H1 (cell line): ENCODE data around the gene COQ5. TPM values are rescaled to one million over a fixed set of nuclear protein-coding genes. Genes with fewer than 3 reads are reported as not detected.

Source experiments
- CTCF ChIA-PET: fragments of 300-600 bp; sonication (Branson Sonifier 250); formaldehyde crosslinking; loops from one replicate; lab custom pipeline; 2021; ENCODE audit not compliant: partially characterized antibody; lab: Charles Lee
- POLR2A ChIA-PET: fragments of 300-600 bp; sonication (Branson Sonifier 250); formaldehyde crosslinking; loops from one replicate; lab custom pipeline; 2021; ENCODE audit warnings: inconsistent platforms; ENCODE audit not compliant: partially characterized antibody; lab: Charles Lee
- DNase-seq, 2 experiments: peaks; one replicate each; pipeline versions ENCODE4 v3.0.0 to v3.0.0-alpha.2; 2010 to 2022; ENCODE audit warnings: low spot score in 2 of 2, low read depth in 1 of 2, mixed read lengths in 1 of 2
- FAIRE-seq: peaks from 2 replicates; lab custom pipeline; 2011; peaks lifted over from hg19 to GRCh38; lab: Jason Lieb, UNC
- H2AFZ ChIP-seq: 2 replicates; pipeline ENCODE4 v1.8.1; 2012; ENCODE audit warnings: low read length, inconsistent platforms
- H2AK5ac ChIP-seq: 2 replicates; pipeline ENCODE4 v1.6.1; 2013; ENCODE audit warnings: low read depth, low read length
- H2BK120ac ChIP-seq: replicated peaks from 2 replicates; pipeline ENCODE3; 2013; ENCODE audit warnings: low read depth, low read length, inconsistent platforms
- H2BK12ac ChIP-seq: 2 replicates; pipeline ENCODE4 v1.6.1; 2013; ENCODE audit warnings: low read depth, low read length
- H2BK15ac ChIP-seq: 2 replicates; pipeline ENCODE4 v1.6.1; 2013; ENCODE audit warnings: low read length
- H2BK20ac ChIP-seq: 2 replicates; pipeline ENCODE4 v1.6.1; 2013; ENCODE audit warnings: low read length
- H2BK5ac ChIP-seq: 2 replicates; pipeline ENCODE4 v1.6.1; 2013; ENCODE audit warnings: low read depth, low read length
- H3K14ac ChIP-seq: 2 replicates; pipeline ENCODE4 v1.6.1; 2013; ENCODE audit warnings: inconsistent platforms; ENCODE audit not compliant: insufficient read length
- H3K18ac ChIP-seq: 2 replicates; pipeline ENCODE4 v1.6.1; 2013; ENCODE audit warnings: low read length; ENCODE audit errors: extremely low read depth
- H3K23ac ChIP-seq: 2 replicates; pipeline ENCODE4 v1.6.1; 2013; ENCODE audit warnings: inconsistent platforms; ENCODE audit not compliant: insufficient read length
- H3K23me2 ChIP-seq: 2 replicates; pipeline ENCODE4 v1.6.1; 2013; ENCODE audit warnings: low read depth, low read length
- H3K27ac ChIP-seq: 2 replicates; pipeline ENCODE4 v1.6.1; 2011; ENCODE audit warnings: low read depth, low read length, inconsistent platforms
- H3K27me3 ChIP-seq, 4 experiments: replicated peaks in 1 of 4; 1 replicate in 1 of 4; 2 replicates in 3 of 4; pipeline versions ENCODE4 v1.6.1 to v1.8.1; 2011 to 2013; ENCODE audit warnings: low read length in 3 of 4, mild to moderate bottlenecking in 3 of 4, inconsistent platforms in 2 of 4, mixed read lengths in 2 of 4, moderate library complexity in 1 of 4; ENCODE audit not compliant: control insufficient read depth in 3 of 4, insufficient read depth in 3 of 4; ENCODE audit errors: extremely low read depth in 1 of 4
- H3K36me3 ChIP-seq, 4 experiments: 2 replicates each; pipeline versions ENCODE4 v1.6.1 to v1.8.1; 2011 to 2013; ENCODE audit warnings: mild to moderate bottlenecking in 4 of 4, low read length in 3 of 4, moderate library complexity in 2 of 4, control low read depth in 1 of 4, inconsistent platforms in 1 of 4; ENCODE audit not compliant: insufficient read depth in 4 of 4, control insufficient read depth in 2 of 4
- H3K4ac ChIP-seq: replicated peaks from 2 replicates; pipeline ENCODE3; 2013; ENCODE audit warnings: low read length, low read depth, mixed read lengths, inconsistent platforms; ENCODE audit not compliant: insufficient read length
- H3K4me1 ChIP-seq, 4 experiments: replicated peaks in 1 of 4; 1 replicate in 1 of 4; 2 replicates in 3 of 4; pipeline versions ENCODE4 v1.6.1 to v1.8.1; 2011 to 2013; ENCODE audit warnings: low read length in 3 of 4, inconsistent platforms in 2 of 4, mixed read lengths in 1 of 4; ENCODE audit not compliant: insufficient read depth in 4 of 4, control insufficient read depth in 3 of 4
- H3K4me2 ChIP-seq, 2 experiments: 2 replicates each; pipeline versions ENCODE4 v1.6.1 to v1.8.1; 2011 to 2013; ENCODE audit warnings: low read depth in 2 of 2, low read length in 2 of 2, control low read depth in 1 of 2, inconsistent platforms in 1 of 2, mild to moderate bottlenecking in 1 of 2; ENCODE audit not compliant: insufficient read depth in 1 of 2
- H3K4me3 ChIP-seq, 4 experiments: fragments of 200-600, 300-600 bp in 1 of 4; sonication (generic), shearing (Covaris generic), sonication (Bioruptor Twin) in 1 of 4; 2 replicates each; pipeline versions ENCODE4 v1.5.1 to v1.8.1; 2011 to 2016; ENCODE audit warnings: low read length in 4 of 4, low read depth in 3 of 4, control low read depth in 2 of 4, inconsistent platforms in 2 of 4, mild to moderate bottlenecking in 2 of 4, mixed read lengths in 1 of 4, moderate library complexity in 1 of 4; ENCODE audit not compliant: insufficient read depth in 2 of 4; ENCODE audit errors: extremely low read depth in 1 of 4
- H3K56ac ChIP-seq: replicated peaks from 2 replicates; pipeline ENCODE3; 2013; ENCODE audit warnings: low read depth, mild to moderate bottlenecking, mixed read lengths, low read length, inconsistent platforms; ENCODE audit not compliant: insufficient read length
- H3K79me1 ChIP-seq: 2 replicates; pipeline ENCODE4 v1.6.1; 2013; ENCODE audit warnings: low read depth, low read length, control low read depth
- H3K79me2 ChIP-seq, 2 experiments: 2 replicates each; pipeline versions ENCODE4 v1.6.1 to v1.8.1; 2012 to 2013; ENCODE audit warnings: low read length in 2 of 2, mild to moderate bottlenecking in 2 of 2, inconsistent platforms in 1 of 2; ENCODE audit not compliant: insufficient read depth in 2 of 2, control insufficient read depth in 1 of 2
- H3K9ac ChIP-seq, 4 experiments: replicated peaks in 1 of 4; 1 replicate in 1 of 4; 2 replicates in 3 of 4; pipeline versions ENCODE4 v1.6.1 to v1.8.1; 2011 to 2013; ENCODE audit warnings: low read depth in 3 of 4, low read length in 3 of 4, control low read depth in 2 of 4, mild to moderate bottlenecking in 2 of 4, moderate library complexity in 2 of 4, inconsistent platforms in 1 of 4; ENCODE audit errors: extremely low read depth in 1 of 4
- H3K9me3 ChIP-seq, 2 experiments: 2 replicates each; pipeline versions ENCODE4 v1.6.1 to v1.8.1; 2012 to 2013; ENCODE audit warnings: mild to moderate bottlenecking in 2 of 2, moderate library complexity in 2 of 2, control low read depth in 1 of 2, inconsistent platforms in 1 of 2, low read depth in 1 of 2, low read length in 1 of 2, mixed read lengths in 1 of 2; ENCODE audit not compliant: insufficient read depth in 2 of 2
- H4K20me1 ChIP-seq, 2 experiments: replicated peaks in 1 of 2; 2 replicates each; pipeline versions ENCODE3 to v1.8.1; 2011 to 2013; ENCODE audit warnings: inconsistent platforms in 2 of 2, low read length in 2 of 2, mild to moderate bottlenecking in 1 of 2; ENCODE audit not compliant: insufficient read depth in 2 of 2, control insufficient read depth in 1 of 2
- H4K5ac ChIP-seq: 2 replicates; pipeline ENCODE4 v1.6.1; 2013; ENCODE audit warnings: low read length, low read depth, mixed read lengths, inconsistent platforms; ENCODE audit not compliant: insufficient read length
- H4K8ac ChIP-seq: 2 replicates; pipeline ENCODE4 v1.8.0; 2013; ENCODE audit warnings: mild to moderate bottlenecking, moderate library complexity, low read length, inconsistent platforms; ENCODE audit not compliant: insufficient read depth; ENCODE audit errors: extremely low read depth
- H4K91ac ChIP-seq: replicated peaks from 2 replicates; pipeline ENCODE3; 2013; ENCODE audit warnings: low read length, mixed read lengths, inconsistent platforms; ENCODE audit not compliant: insufficient read length
- BCL11A ChIP-seq, 2 experiments: IDR thresholded peaks; one replicate each; pipeline ENCODE4 v1.6.1; 2011; ENCODE audit warnings: low read depth in 2 of 2, low read length in 2 of 2, mild to moderate bottlenecking in 2 of 2
- CHD2 ChIP-seq: IDR thresholded peaks from 2 replicates; pipeline ENCODE4 v1.6.1; 2012; ENCODE audit warnings: low read length, improper control_type of control experiment
- EZH2 ChIP-seq: fragments of 200-600 bp; sonication (generic); IDR thresholded peaks from 2 replicates; pipeline ENCODE4 v1.7.1; 2012; ENCODE audit warnings: low read depth, mild to moderate bottlenecking, moderate library complexity, low read length, inconsistent platforms; ENCODE audit not compliant: severe bottlenecking
- GTF2F1 ChIP-seq: IDR thresholded peaks from 2 replicates; pipeline ENCODE4 v1.6.1; 2012; ENCODE audit warnings: low read depth, low read length, improper control_type of control experiment, borderline replicate concordance
- RBBP5 ChIP-seq: IDR thresholded peaks from 2 replicates; pipeline ENCODE4 v1.7.1; 2012; ENCODE audit warnings: low read depth, mild to moderate bottlenecking, inconsistent platforms, low read length, moderate library complexity, borderline replicate concordance
- SP1 ChIP-seq: IDR thresholded peaks from 2 replicates; pipeline ENCODE4 v1.6.1; 2011; ENCODE audit warnings: low read depth, low read length
- SP4 ChIP-seq: IDR thresholded peaks from 2 replicates; pipeline ENCODE4 v1.6.1; 2012; ENCODE audit warnings: low read length, inconsistent platforms
- WGBS, 2 experiments: shearing (Covaris generic) in 1 of 2; methylation state at CpG; one replicate each; pipeline versions ENCODE4 v1.1.6 to v1.1.7; 2013 to 2015; ENCODE audit warnings: low lambda C conversion rate in 2 of 2, mixed read lengths in 2 of 2, inconsistent platforms in 1 of 2, low coverage in 1 of 2, missing lambda C conversion rate in 1 of 2; ENCODE audit not compliant: insufficient replicate concordance in 2 of 2, insufficient coverage in 1 of 2, insufficient read length in 1 of 2; ENCODE audit errors: extremely low coverage in 1 of 2, missing lambda C conversion rate in 1 of 2; 5-methylcytosine and 5-hydroxymethylcytosine counted together
- polyA plus RNA-seq, 7 experiments: library from polyadenylated mRNA; depleted of rRNA in 3 of 7; stranded (reverse) in 5 of 7; unstranded in 2 of 7; fragments of >200 nt in 5 of 7; fragments of 200-250 nt in 2 of 7; gene quantifications; 1 replicate in 5 of 7; 2 replicates in 1 of 7; 4 replicates in 1 of 7; pipeline versions ENCODE4 v1.2.1 to v1.2.3, GENCODE V29; 2011 to 2013; ENCODE audit warnings: missing spikeins in 2 of 7, mixed read lengths in 2 of 7
- total RNA-seq: library from RNA; stranded (reverse); fragmentation: NEBNext Ultra II Directional; extraction: Animal tissue kit (Norgen Biotek cat#: 25700); gene quantifications from 2 replicates; pipeline ENCODE4 v1.2.1, GENCODE V29; 2021

COQ5 gene
- total and polyA plus RNA-seq, 2 of the 8 experiments (the other 6 are each of a cell fraction or from before 2014, with no cell fraction given) = 35.1 to 35.8 TPM

GRCh38 chr12:120490833-120491512 is 38.0 kb downstream of the COQ5 start:
- POLR2A ChIA-PET = interaction anchor here (0.6 to 4.6 kb wide), 7 partner anchors 10 to 47 kb away, joined by 3 to 25 read pairs (median 4); partner anchors contain the start of gene SRSF9
- WGBS, 2 experiments = 67% methylated on average over 2 of the region's 2 CpGs; no CpG with 5 or more reads in 1 of the 2 experiments
- CTCF ChIA-PET = interaction anchor here (0.6 to 6.6 kb wide), 5 partner anchors 8 to 625 kb away, joined by 3 to 47 read pairs (median 4); partner anchors contain the start of gene SRSF9

More at GRCh38 chr12:120490833-120491512, 38.0 kb downstream of the COQ5 start:
- TF ChIP-seq BCL11A (IDR thresholded peaks at IDR 0.05; ENCODE audit: low read depth in 2 of 2, low read length in 2 of 2) (no peak), SP1 (no peak), GTF2F1 (no peak), SP4 (no peak), CHD2 (no peak), RBBP5 (no peak), EZH2 (no peak)
- Histone ChIP-seq H3K9me3 (no peaks in the 10 kb centered on the region; a peak in 1 of 4 replicates), H3K4me2 (no peak overlapping the region), H3K79me2 (no peaks in the 10 kb centered on the region), H2BK120ac (no peak overlapping the region), H2AFZ (no peak overlapping the region), H3K4me1 (peaks cover 0 to 4% (median 0%) of the 10 kb centered on the region in 4 experiments; a peak in 2 of 7 replicates), H3K4me3 (no peak overlapping the region), H3K14ac (no peak overlapping the region), H3K79me1 (0 out of 2 replicates have a peak, but pooled peaks cover 3% of the 10 kb centered on the region), H3K27ac (no peak overlapping the region), H2BK20ac (no peak overlapping the region), H4K20me1 (no peaks in the 10 kb centered on the region), H3K36me3 (peaks cover 0 to 2% (median 0%) of the 10 kb centered on the region in 4 experiments; a peak in 2 of 8 replicates), H3K18ac (no peak overlapping the region), H4K5ac (no peak overlapping the region), H3K4ac (no peak overlapping the region), H2BK5ac (no peak overlapping the region), H3K23ac (no peak overlapping the region), H2AK5ac (no peak overlapping the region), H4K8ac (no peak overlapping the region), H3K23me2 (peaks cover 4% of the 10 kb centered on the region; the same call in 1 of the 2 replicates), H3K9ac (no peak overlapping the region), H2BK12ac (no peak overlapping the region), H4K91ac (no peak overlapping the region), H3K56ac (no peak overlapping the region), H2BK15ac (no peak overlapping the region), H3K27me3 (no peaks in the 10 kb centered on the region; a peak in 1 of 7 replicates)
- DNase-seq = no peak
- FAIRE-seq = no peak
